GM12891 (cell line): Measurements from ENCODE around the gene RPH3AL.

Experiments used
- POLR2AphosphoS5 ChIP-seq: IDR thresholded peaks from 2 replicates; pipeline ENCODE4 v1.6.1; 2011; ENCODE audit warnings: low read depth, low read length, control low read depth
- TAF1 ChIP-seq: IDR thresholded peaks from 2 replicates; pipeline ENCODE4 v1.6.1; 2011; ENCODE audit warnings: low read depth, low read length, control low read depth

- TF ChIP-seq POLR2AphosphoS5 (no peak), TAF1 (no peak)
Observed at GRCh38 chr17:343875-344752, 8.5 kb downstream of the RPH3AL start.
